Stimulated activated CD4-positive, alpha-beta T cell treated with anti-CD3 and anti-CD28 coated beads, Interleukin-2, amount 100 ng/mL, for 24 hours (primary cell): ENCODE measurements around the gene SPTB.

Source experiments
- DNase-seq, 2 donors: peaks; one replicate each; pipeline ENCODE4 v3.0.0-alpha.2; 2020

SPTB gene

DNA sequence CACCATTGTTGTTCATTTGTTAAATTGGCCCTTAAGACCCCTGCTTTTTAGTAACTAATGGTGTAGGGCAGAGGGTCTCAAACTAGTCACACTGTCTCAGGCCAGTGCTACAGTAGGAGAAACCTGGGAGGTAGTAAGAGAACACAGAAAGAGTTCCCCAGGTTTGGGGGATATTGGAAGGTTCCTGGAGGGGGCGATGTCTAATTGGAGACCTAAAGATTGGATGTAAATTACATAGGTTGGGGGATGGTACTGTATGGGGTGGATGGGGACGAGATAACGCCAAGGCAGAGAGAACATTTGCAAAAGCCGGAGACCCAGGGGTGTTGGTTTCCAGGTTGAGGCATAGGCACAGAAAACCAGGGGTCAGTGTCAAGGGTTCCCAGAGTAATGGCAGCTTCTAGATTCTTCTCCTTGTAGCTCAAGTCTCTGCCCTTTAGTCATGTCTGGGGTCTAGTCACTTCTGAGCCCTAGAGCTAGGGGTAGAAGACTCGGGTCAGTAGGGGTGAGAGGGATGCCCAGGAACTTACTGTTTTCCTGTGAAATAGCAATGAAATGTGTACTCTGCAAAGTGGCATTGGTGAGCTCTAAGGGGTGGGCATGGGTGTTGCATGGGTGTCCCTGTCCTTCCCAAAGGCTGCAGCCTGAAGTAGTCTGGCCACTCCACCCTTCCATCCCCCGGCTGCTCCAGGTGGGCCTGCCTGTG lies 153.7 kb downstream of the SPTB start:
- DNase-seq: no peak

DNA sequence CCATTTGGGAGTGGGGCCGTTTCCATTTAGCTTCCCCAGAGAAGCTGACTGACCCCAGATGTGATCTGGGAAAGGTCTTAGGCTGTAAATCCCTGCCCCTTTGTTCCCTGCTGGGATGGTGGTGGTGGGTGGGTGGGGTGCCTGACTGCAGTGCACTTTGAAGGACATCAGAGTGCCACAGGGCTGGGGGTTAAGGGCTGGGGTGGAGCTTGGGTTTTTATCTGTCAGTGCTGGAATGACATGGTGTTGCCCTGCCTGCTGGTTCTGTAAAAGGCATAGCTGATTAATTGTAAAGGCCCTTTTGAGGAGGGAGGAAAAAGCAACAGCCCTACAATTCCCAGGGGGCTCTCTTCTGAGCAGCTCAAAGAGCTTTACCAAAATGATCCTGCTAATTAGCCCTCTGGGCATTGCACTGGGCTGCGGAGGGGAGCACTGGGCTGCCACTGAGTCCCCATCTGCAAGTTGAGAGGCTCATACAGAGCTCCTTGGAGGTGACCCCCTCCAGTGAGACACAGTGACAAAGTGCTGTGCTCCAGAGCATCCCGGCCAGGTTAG lies 154.4 kb downstream of the SPTB start:
- DNase-seq: no peak

DNA sequence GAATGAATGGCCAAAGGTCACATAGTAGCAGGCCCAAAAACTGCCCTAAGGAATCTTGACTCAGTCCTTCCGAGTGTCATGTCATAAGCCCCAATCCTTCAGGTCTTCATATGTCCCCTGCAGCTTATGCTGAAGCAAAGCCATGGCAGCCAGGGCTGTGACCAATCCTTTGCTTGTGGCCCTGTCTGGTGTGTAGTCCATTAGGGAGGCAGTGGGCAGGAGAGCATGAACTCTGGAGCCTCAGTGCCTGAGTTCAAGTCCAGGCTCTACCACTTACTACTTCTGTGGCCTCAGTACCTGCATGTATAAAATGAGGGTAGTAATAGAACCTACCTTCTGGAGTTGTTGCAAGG lies 155.2 kb downstream of the SPTB start:
- DNase-seq: no peak

DNA sequence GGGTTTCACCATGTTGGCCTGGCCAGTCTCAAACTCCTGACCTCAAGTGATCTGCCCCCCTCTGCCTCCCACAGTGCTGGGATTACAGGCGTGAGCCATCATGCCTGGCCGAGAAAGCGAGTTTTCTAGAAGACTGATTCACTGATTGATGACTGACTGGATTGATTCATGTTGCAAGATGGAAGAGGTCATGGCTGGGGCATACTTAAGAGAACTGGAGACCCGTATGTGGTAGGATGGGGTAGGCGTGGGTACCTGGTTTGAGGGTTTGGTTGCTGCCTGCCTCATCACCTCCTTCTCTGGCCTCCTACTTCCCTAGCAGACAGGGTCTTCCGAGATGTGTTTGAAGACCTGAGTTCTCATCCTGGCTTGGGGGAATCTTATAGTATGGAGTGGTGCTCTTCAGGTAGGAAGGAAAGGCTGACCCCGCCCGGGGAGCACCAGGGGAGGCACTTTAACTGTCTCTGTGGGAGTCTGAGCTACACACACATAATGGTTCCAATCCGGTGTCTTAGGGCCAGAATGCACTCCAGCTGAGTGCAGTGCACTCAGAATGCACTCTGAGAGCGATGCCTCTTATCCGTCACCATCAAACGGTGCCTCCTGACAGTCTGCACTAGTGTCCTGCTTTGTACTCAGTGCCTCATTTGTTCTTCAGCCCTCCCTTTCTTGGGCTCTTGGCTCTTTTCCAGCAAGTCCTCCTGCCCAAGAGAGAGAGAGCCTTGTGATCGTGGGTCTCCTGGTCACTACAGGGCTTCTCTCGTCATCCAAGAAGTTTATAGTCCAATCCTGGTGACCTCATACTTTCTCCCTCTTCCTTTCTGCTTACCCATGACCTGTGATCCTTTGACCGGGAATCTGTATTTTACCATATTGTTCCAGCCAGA lies 155.8 kb downstream of the SPTB start:
- DNase-seq: no peak

DNA sequence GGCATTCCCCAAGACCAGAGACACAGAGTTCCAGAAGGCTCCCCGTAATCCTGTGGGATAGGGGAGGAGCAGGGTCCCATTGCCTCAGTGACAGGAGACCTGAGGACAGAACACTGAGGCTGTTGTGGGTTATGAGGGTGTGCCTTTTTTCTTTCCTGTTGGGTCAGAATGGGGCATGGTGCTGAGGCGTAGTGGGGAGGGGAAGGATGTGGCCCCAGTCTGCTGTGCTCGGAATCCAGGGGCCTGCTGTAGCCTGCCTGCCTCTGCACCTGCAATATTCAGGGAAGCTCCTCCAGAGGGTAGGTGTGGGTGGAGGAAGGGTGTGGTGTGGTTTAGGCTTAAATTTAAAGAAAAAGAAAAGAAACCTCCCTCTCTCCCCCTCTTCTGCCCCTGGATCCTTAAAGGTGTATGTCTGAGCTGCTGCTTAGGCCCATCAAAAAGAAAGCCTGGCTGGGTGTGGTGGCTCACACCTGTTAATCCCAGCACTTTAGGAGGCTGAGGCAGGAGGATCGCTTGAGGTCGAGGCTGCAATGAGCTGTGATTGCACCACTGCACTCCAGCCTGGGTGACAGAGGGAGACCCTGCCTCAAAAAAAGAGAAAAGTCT lies 156.8 kb downstream of the SPTB start:
- DNase-seq: no peak

DNA sequence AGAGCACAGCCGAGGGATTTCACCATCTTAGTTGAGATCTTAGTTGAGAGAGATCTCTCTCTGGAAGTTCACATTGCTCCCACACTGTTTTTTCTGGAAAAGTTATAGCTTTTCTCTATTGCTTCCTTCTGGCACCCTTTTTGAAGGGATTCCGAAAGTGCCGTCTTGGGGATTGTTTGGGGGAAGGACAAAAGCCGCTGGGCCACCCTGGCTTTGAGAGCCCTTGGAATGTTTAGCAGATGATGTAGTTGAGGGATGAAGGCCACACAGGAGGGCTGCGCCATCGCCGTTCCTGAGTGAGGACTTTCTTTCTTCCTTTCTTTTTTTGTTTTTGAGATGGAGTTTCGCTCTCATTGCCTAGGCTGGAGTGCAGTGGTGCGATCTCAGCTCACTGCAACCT lies 157.8 kb downstream of the SPTB start:
- no peak for DNase-seq

DNA sequence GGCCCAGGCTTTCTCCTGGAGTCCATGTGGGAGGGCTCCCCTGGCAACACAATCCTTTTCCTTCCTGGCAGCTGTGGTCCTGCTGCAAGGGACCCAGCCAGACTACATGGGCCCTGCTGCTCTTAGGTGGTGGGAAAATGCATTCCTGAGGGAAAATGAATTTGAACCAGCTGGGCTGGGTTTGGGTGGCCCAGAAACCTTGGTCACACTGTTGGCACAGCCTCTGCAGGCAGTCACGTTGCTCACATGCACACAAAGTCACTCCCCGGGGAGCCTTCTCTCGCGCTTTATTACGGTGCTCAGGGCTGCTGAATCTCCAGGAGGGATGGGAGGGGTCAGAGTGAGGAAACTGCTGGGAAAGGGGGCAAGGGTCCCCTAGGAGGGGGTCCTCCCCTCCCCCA lies 158.3 kb downstream of the SPTB start:
- DNase-seq: no peak

DNA sequence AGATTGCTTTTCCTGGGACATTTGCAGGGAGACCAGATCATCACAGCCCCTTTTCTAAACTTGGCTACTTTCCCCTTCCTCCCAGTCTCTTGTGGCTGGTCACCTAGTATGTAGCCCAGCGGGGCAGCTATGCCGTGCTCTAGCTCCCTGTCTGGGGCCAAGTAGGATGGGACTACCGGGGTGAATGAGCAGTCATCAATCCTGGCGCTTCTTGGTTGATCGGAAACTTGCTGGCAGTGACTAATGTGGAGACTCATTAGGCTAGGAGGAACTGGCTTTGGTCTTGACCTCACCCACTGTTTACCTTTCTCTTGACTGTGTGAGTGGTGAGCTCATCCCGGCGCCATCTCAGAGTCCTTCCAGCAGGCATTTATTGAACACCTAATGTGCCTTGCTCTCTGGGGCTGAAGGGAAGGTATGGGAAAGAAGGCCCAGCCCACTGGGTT lies 159.6 kb downstream of the SPTB start:
- DNase-seq: no peak

DNA sequence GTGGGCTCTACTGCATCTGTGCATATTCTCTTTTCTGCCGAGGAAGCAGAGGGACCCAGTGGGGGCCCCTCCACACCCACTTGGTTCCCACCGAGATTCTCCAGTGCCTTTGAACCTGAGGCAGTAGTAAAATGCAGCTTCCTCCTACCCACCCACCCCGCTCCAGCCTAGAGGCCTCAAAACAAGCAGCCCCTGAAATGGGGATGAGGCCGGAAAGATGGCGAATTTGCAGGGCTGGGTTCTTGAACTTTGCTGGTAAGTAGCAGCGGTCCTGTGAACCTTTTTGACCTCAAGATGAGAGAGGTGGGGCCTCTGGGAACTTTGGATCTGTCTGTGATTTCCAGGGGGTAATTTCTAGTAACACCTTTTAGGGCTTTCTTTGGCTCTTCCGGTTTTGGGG lies 160.1 kb downstream of the SPTB start:
- DNase-seq: no peak

DNA sequence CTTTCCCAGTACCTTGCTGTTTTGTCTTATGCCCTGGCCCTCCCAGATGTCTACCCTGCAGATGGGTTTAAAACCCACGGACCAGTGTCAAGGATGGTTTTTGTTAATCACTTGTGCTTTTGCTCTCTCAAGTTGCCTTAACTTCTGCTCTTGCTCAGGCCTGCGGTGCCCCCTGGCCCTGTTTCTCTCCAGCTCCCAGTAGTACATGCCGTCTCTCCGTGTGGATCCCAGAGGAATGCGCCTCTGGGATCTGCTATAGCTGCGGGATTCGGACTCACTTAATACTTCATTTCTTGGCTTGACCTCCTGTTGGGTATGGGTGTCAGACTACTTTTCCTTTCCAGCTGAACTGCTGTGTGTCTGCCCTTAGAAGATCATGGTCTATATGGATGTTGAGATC lies 160.9 kb downstream of the SPTB start:
- no peak for DNase-seq

DNA sequence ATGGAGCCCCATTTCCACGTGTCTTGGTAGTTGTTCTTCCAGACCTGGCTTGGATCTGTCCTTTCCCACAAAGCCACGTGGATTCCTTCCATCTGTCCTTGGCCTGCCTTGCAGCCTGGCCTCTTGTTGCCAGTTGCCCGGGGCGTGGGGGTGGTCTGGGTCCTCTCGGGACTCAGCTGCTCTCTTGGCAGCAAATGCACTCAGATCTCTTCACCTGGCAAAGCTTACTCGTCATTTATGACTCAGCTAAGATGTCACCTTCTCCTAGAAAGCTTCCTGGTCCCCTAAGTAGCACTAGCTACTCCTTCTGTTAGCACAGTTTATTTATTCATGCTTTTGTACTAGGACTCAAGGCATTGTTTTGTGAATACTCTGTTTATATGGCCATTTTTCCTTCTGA lies 161.8 kb downstream of the SPTB start:
- DNase-seq: no peak

DNA sequence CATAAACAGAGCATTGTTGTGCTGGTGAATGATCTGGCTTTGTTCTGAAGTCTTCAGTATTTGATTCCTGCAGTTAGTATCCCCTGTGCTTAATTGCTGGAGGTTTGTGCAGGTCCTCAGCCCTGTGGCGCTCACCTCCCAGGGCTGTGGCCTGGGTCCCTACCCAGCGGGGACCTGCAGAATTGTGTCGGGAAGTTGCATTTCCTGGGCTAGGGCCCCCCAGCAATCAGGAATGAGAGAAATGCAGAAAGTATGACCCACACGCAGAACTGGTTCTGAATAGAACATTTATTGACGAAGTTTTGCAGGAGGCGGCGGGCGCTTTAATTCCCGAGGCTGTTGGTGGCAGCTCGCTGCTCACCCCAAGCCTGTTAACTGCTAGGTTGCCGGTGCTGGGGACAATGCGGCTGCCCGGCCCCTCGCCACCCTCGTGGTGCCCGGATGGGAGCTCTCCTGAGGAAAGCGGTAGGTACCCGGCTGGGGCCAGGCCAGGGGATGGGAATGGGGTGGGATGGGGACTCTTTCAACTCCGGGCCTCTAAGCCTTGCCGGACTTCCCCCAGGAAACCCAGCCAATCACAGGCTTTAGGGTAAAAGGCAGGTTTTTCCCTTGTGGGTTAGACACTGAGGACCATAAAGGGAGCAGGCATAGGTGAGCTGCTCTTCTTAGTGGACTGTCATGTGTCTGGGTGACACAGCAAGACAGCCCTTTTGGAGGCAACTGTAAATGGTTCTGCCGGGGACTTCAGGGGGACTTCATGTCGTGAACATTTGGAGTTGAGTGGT lies 163.9 kb downstream of the SPTB start:
- no peak for DNase-seq

DNA sequence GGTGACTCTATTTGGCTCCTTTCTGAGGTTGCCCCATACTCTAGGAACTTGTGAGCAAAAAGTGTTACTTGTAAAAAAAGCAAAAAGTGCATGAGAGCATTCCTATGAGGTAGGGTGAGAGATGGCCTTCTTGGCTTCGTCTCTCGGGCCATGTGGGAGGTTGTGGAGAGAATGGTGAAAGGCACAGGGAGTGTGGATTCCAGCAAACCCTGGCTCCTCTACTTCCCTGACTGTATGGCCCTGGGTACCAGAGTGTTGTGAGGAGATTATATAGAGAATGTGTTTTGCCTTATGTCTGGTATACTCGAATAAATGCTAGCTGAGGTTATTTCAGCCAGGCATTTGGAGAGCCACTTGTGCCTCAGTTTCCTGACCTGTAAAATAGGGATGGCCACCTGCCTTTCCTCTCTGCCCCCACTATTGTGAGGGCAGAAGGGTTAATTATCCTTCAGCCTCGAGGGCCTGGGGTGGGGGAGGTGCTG lies 164.5 kb downstream of the SPTB start:
- no peak for DNase-seq

DNA sequence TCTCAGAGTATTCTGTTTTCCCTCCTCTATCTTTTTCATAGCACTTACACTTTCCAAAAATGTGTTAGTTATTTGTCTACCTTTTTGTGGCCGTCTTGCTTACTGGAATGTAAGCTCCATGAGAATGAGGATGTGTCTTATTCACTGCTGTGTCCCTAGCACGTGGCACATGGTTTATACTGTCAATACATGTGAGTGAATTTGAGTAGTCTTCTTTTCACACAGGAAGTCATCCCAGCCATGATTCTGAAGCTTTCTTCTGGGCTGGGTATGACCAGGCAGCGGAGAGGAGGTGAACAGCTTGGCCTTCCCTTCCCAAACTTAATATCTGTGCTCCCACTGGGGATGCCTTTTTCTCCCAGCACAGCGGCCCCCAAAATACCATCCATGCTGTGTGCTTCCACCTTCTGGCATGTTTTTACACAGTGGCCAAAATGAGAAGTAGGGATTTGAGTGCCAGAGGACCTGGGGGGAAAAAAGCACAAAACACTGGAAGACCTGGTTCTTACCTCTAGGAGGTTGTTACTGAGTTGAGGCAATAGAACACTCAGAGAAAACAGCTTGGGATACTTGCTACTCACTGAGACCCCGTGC lies 165.2 kb downstream of the SPTB start:
- DNase-seq: no peak

DNA sequence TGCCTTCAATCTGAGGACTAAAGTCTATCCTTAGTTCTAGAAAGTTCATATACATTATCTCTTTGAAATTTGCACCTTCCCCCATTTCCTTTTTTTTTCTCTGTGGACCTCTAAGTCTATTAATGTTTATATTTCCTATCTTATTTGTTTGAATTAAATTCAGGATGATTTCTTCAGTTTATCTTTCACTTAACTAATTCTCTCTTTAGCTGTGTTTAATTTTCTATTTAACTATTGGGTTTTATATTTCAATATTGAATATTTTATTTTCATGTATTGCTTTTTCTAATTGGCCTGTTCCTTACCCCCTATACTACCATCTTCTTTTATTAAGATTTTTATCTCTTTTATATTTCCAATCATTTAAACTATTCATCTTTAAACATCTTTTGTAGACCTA lies 166.0 kb downstream of the SPTB start:
- no peak for DNase-seq

DNA sequence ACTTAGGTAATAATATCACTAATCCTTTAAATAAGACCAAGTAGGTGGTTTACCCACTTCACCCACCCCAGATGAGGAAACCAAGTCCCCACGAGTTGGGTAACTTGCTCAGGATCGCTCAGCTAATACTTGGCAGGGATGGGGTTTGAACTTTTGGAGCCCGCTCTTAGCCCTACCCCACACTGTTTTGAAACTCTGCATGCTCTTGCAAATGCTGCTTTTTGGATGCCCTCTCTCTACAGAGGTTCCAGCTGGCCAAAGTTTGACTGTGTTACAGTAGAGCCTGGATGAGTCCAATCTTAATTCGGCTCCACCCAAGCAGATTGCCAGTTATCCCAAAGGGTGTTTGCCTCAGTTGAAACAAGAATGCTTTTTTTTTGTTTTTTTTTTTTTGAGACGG lies 168.7 kb downstream of the SPTB start:
- no peak for DNase-seq

DNA sequence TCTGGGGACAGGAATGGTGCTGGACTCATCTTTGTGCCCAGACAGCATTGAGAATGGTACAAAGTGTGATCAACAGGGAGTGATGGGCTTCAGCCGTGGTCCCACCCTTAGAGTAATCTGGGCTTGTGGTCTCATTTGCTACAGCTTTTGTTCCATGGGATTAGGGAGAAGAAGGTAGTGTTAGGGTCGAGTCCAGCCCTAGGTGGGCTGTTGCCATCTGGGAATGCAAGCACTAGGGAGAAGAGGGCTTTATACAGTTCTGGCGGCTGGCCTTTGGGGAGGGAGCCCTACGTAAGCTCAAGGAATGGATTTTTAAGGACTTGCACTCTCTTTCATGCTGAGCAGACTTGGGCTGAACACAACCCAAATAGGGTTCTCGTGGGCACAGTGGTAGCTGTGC lies 170.6 kb downstream of the SPTB start:
- no peak for DNase-seq

DNA sequence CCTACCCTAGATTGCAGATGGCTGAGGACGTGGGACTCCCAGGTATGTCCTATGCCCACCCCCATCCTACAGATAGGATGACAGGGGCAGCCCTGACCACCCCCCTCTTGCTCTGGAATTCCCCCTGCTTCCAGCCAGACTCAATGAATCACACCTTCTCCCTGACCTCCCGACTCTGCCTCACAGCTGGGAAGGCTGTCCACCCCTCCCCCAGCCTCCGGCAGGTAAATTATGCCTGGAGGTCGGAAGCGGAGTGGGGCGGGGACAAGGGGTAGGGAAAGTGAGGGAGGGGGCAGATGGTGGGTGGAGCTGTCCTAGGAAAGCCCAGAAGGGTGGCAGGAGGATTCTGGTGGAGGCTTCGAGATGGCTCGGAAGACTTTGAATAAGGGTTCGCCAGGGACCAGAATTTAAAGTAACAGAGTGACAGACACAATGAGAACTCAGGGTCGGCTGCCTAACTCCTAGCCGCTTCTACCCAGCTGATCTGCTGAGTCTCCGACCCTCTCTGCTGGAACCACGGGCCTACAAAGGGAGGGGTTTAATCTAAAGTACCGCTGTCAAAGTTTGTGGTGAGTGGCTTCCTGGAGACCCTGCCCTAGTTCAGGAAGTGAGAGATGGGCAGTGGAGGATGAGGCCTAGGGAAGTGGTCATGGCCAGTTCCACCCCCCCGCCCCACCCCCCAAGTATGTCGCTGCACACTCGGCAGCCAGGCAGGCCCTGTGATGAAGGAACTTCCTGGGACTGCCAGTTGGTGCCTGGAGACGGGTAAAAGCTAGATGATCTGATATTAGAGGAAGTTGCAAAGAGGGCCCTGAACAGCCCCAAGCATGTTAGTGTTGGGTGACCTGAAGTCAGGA lies 171.3 kb downstream of the SPTB start:
- no peak for DNase-seq

DNA sequence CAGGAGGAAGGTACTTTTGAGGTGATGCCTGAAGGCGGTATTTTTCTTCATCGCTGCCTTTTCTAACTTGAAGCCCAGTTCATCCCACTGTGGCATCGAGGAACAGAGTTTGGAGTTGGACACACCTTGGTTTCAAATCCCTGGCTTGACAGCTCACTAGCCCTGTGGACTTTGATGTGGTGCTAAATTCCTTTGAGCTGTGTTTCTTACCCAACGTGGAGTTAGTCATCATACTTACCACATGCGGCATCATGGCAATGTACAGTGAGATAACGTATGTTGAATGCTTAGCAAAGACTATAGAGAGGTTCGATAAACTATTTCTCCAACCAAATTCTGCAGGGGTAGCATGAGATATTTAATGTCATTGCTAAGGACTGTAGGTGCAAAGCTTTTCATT lies 172.0 kb downstream of the SPTB start:
- DNase-seq: no peak

DNA sequence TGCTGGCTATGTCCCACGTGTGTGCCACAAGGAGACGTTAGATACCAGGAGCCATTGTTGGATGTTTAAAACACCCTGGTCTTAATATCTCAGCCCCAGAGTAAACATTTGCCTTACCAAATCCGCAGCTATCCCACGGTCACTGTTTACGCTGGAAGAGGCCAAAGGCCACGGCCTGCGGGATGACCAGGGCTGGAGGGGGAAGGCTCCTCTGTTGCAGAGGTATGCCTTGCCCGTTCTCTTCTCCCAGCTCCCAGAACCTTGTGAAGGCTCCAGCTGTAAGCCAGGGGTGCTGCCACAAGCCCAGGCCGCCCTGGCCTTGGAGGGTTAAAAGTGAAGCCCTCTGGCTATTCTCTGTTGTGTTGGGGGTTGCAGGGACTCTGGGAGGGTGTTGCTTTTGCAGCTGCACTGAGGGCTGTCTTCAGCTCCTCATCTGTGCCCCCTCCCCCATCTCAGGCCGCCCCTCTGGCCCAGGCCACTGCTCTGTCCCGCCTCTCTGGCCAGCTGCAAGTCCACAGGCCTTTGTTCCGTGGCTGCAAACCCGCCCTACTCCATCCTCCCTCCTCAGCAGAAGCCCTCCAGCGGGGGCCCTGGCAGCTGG lies 173.0 kb downstream of the SPTB start:
- DNase-seq: no peak

DNA sequence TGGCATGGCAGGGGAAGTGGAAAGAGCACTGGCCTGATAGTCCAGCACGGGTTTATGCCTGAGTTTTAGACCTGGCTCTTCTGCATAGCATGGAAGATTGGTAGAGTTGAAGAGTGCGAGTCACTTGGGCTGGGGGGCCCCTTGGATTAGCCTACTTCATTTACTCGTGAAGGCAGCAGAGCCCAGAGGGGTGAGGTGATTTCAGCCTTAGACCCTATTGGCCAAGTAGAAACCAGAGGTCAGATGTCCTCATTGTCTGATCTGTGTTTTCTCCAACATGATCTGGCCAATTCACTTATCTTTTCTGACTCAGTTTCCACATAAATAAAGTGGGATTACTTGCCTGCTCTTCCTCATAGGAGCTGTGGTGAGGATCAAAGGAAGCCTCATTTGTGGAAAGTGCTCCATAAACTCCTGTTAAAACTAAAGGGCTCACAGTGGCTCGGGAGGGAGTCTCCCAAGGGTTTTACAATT lies 173.6 kb downstream of the SPTB start:
- no peak for DNase-seq
